ENCODE measurements around the gene BID.

The BID gene

GRCh38 chr22:17733466-17733865 is 40.8 kb downstream of the BID start:
- Histone ChIP-seq H3K4me3 (ENCODE audit: low read depth, low read length) (no peak overlapping the region), H3K27me3 (ENCODE audit: control insufficient read depth, insufficient read depth, low read length) (no peaks in the 10 kb centered on the region), H3K4me1 (ENCODE audit: control insufficient read depth, insufficient read depth, low read length) (no peaks in the 10 kb centered on the region), H3K9me3 (ENCODE audit: control insufficient read depth, insufficient read depth, low read length) (no peaks in the 10 kb centered on the region), H3K36me3 (ENCODE audit: control insufficient read depth, insufficient read depth, low read length) (peaks cover 5% of the 10 kb centered on the region), H3K9ac (ENCODE audit: low read depth, low read length) (no peak overlapping the region)

- Histone ChIP-seq H3K36me3 (ENCODE audit: control insufficient read depth, insufficient read depth, low read length) (peaks cover 10% of the 10 kb centered on the region), H3K27me3 (ENCODE audit: control insufficient read depth, insufficient read depth, low read length) (no peaks in the 10 kb centered on the region), H3K4me1 (ENCODE audit: control insufficient read depth, insufficient read depth, low read length) (no peaks in the 10 kb centered on the region), H3K4me3 (ENCODE audit: low read depth, low read length) (no peak overlapping the region), H3K9me3 (ENCODE audit: control insufficient read depth, insufficient read depth, low read length) (no peaks in the 10 kb centered on the region), H3K9ac (ENCODE audit: low read depth, low read length) (no peak overlapping the region)
Observed at GRCh38 chr22:17732251-17732854, 41.9 kb downstream of the BID start.

GRCh38 chr22:17729561-17729960 is 44.7 kb downstream of the BID start:
- H3K9me3 ChIP-seq (ENCODE audit: control insufficient read depth, insufficient read depth, low read length) = no peaks in the 10 kb centered on the region
- H3K36me3 ChIP-seq (ENCODE audit: control insufficient read depth, insufficient read depth, low read length) = peaks cover 18% of the 10 kb centered on the region
- no peak overlapping the region for H3K9ac ChIP-seq (ENCODE audit: low read depth, low read length)
- no peak overlapping the region for H3K4me3 ChIP-seq (ENCODE audit: low read depth, low read length)
- no peaks in the 10 kb centered on the region for H3K27me3 ChIP-seq (ENCODE audit: control insufficient read depth, insufficient read depth, low read length)
- H3K4me1 ChIP-seq (ENCODE audit: control insufficient read depth, insufficient read depth, low read length) = no peaks in the 10 kb centered on the region

- no peaks in the 10 kb centered on the region for H3K27me3 ChIP-seq (ENCODE audit: control insufficient read depth, insufficient read depth, low read length)
- H3K36me3 ChIP-seq (ENCODE audit: control insufficient read depth, insufficient read depth, low read length) = peaks cover 18% of the 10 kb centered on the region
- H3K4me1 ChIP-seq (ENCODE audit: control insufficient read depth, insufficient read depth, low read length) = no peaks in the 10 kb centered on the region
Observed at GRCh38 chr22:17728786-17729185, 45.5 kb downstream of the BID start.

GRCh38 chr22:17726928-17727897 is 47.1 kb downstream of the BID start:
- Histone ChIP-seq H3K27me3 (ENCODE audit: control insufficient read depth, insufficient read depth, low read length) (no peaks in the 10 kb centered on the region), H3K4me1 (ENCODE audit: control insufficient read depth, insufficient read depth, low read length) (no peaks in the 10 kb centered on the region), H3K9ac (ENCODE audit: low read depth, low read length) (no peak overlapping the region), H3K4me3 (ENCODE audit: low read depth, low read length) (no peak overlapping the region), H3K36me3 (ENCODE audit: control insufficient read depth, insufficient read depth, low read length) (peaks cover 18% of the 10 kb centered on the region), H3K9me3 (ENCODE audit: control insufficient read depth, insufficient read depth, low read length) (no peaks in the 10 kb centered on the region)

More at GRCh38 chr22:17728786-17729185, 45.5 kb downstream of the BID start:
- Histone ChIP-seq H3K9ac (ENCODE audit: low read depth, low read length) (no peak overlapping the region), H3K9me3 (ENCODE audit: control insufficient read depth, insufficient read depth, low read length) (no peaks in the 10 kb centered on the region), H3K4me3 (ENCODE audit: low read depth, low read length) (no peak overlapping the region)

GRCh38 chr22:17726006-17726927 is 48.0 kb downstream of the BID start:
- Histone ChIP-seq H3K4me1 (ENCODE audit: control insufficient read depth, insufficient read depth, low read length) (no peaks in the 10 kb centered on the region), H3K9me3 (ENCODE audit: control insufficient read depth, insufficient read depth, low read length) (no peaks in the 10 kb centered on the region), H3K4me3 (ENCODE audit: low read depth, low read length) (no peak overlapping the region), H3K27me3 (ENCODE audit: control insufficient read depth, insufficient read depth, low read length) (no peaks in the 10 kb centered on the region), H3K9ac (ENCODE audit: low read depth, low read length) (no peak overlapping the region), H3K36me3 (ENCODE audit: control insufficient read depth, insufficient read depth, low read length) (peaks cover 18% of the 10 kb centered on the region)

GRCh38 chr22:17725500-17725796 is 48.8 kb downstream of the BID start:
- Histone ChIP-seq H3K9ac (ENCODE audit: low read depth, low read length) (no peak overlapping the region), H3K9me3 (ENCODE audit: control insufficient read depth, insufficient read depth, low read length) (no peaks in the 10 kb centered on the region), H3K36me3 (ENCODE audit: control insufficient read depth, insufficient read depth, low read length) (peaks cover 18% of the 10 kb centered on the region), H3K4me1 (ENCODE audit: control insufficient read depth, insufficient read depth, low read length) (no peaks in the 10 kb centered on the region), H3K27me3 (ENCODE audit: control insufficient read depth, insufficient read depth, low read length) (no peaks in the 10 kb centered on the region), H3K4me3 (ENCODE audit: low read depth, low read length) (no peak overlapping the region)

- peaks cover 18% of the 10 kb centered on the region for H3K36me3 ChIP-seq (ENCODE audit: control insufficient read depth, insufficient read depth, low read length)
- H3K9me3 ChIP-seq (ENCODE audit: control insufficient read depth, insufficient read depth, low read length) = no peaks in the 10 kb centered on the region
- no peaks in the 10 kb centered on the region for H3K4me1 ChIP-seq (ENCODE audit: control insufficient read depth, insufficient read depth, low read length)
- H3K27me3 ChIP-seq (ENCODE audit: control insufficient read depth, insufficient read depth, low read length) = no peaks in the 10 kb centered on the region
- no peak overlapping the region for H3K4me3 ChIP-seq (ENCODE audit: low read depth, low read length)
- H3K9ac ChIP-seq (ENCODE audit: low read depth, low read length) = no peak overlapping the region
Observed at GRCh38 chr22:17724678-17725499, 49.4 kb downstream of the BID start.

GRCh38 chr22:17724241-17724640 is 50.0 kb downstream of the BID start:
- Histone ChIP-seq H3K4me3 (ENCODE audit: low read depth, low read length) (no peak overlapping the region), H3K36me3 (ENCODE audit: control insufficient read depth, insufficient read depth, low read length) (peaks cover 13% of the 10 kb centered on the region), H3K9me3 (ENCODE audit: control insufficient read depth, insufficient read depth, low read length) (no peaks in the 10 kb centered on the region), H3K4me1 (ENCODE audit: control insufficient read depth, insufficient read depth, low read length) (no peaks in the 10 kb centered on the region), H3K9ac (ENCODE audit: low read depth, low read length) (no peak overlapping the region), H3K27me3 (ENCODE audit: control insufficient read depth, insufficient read depth, low read length) (no peaks in the 10 kb centered on the region)

GRCh38 chr22:17719911-17720310 is 54.4 kb downstream of the BID start:
- Histone ChIP-seq H3K9ac (ENCODE audit: low read depth, low read length) (no peak overlapping the region), H3K36me3 (ENCODE audit: control insufficient read depth, insufficient read depth, low read length) (no peaks in the 10 kb centered on the region), H3K4me1 (ENCODE audit: control insufficient read depth, insufficient read depth, low read length) (no peaks in the 10 kb centered on the region), H3K9me3 (ENCODE audit: control insufficient read depth, insufficient read depth, low read length) (no peaks in the 10 kb centered on the region), H3K4me3 (ENCODE audit: low read depth, low read length) (no peak overlapping the region), H3K27me3 (ENCODE audit: control insufficient read depth, insufficient read depth, low read length) (no peaks in the 10 kb centered on the region)

- H3K4me1 ChIP-seq (ENCODE audit: control insufficient read depth, insufficient read depth, low read length) = no peaks in the 10 kb centered on the region
- no peaks in the 10 kb centered on the region for H3K36me3 ChIP-seq (ENCODE audit: control insufficient read depth, insufficient read depth, low read length)
- H3K9me3 ChIP-seq (ENCODE audit: control insufficient read depth, insufficient read depth, low read length) = no peaks in the 10 kb centered on the region
- no peak overlapping the region for H3K9ac ChIP-seq (ENCODE audit: low read depth, low read length)
- H3K27me3 ChIP-seq (ENCODE audit: control insufficient read depth, insufficient read depth, low read length) = no peaks in the 10 kb centered on the region
- H3K4me3 ChIP-seq (ENCODE audit: low read depth, low read length) = no peak overlapping the region
Observed at GRCh38 chr22:17717708-17718107, 56.6 kb downstream of the BID start.

Data from iPS-15b (cell line).